Right lobe of liver (tissue), 6 donors: ENCODE measurements around the gene MYO5B. TPM values are rescaled to one million over a fixed set of nuclear protein-coding genes. Genes with fewer than 3 reads are reported as not detected.
A peak's percentile ranks its signal among the peaks of the same experiment; 100 is the strongest.

ENCODE experiments used
- ATAC-seq, 4 donors: fragments of 200-7000 bp; cut with Tn5 transposase; one replicate each; pipeline ENCODE4 v1.9.1; 2020; ENCODE audit warnings: mild to moderate bottlenecking in 4 of 4, moderate library complexity in 4 of 4
- DNase-seq, 3 donors: peaks; one replicate each; pipeline ENCODE4 v3.0.0-alpha.2; 2020
- H3K27ac ChIP-seq, 3 donors: fragments of 200-600 bp; one replicate each; pipeline ENCODE4 v1.8.0; 2022
- H3K27me3 ChIP-seq, 2 donors: fragments of 200-600 bp; one replicate each; pipeline ENCODE4 v1.8.0; 2022
- H3K36me3 ChIP-seq, 4 donors: fragments of 200-600 bp; sonication (generic) in 1 of 4; one replicate each; pipeline versions ENCODE4 v1.5.1 to v1.8.0; 2017 to 2022; ENCODE audit warnings: control low read depth in 1 of 4
- H3K4me1 ChIP-seq, 4 donors: fragments of 200-600 bp; sonication (generic) in 1 of 4; one replicate each; pipeline versions ENCODE4 v1.5.1 to v1.8.0; 2017 to 2022; ENCODE audit warnings: control low read depth in 1 of 4
- H3K4me3 ChIP-seq, 3 donors: fragments of 200-600 bp; one replicate each; pipeline ENCODE4 v1.8.0; 2022
- H3K9me3 ChIP-seq, 4 donors: fragments of 200-600 bp; sonication (generic) in 1 of 4; one replicate each; pipeline versions ENCODE4 v1.5.1 to v1.8.0; 2017 to 2022; ENCODE audit warnings: control low read depth in 1 of 4
- CTCF ChIP-seq, 4 donors: fragments of 200-600 bp in 3 of 4; fragments of 450-650 bp in 1 of 4; IDR thresholded peaks; one replicate each; pipeline versions ENCODE4 v1.5.1 to v1.8.0; 2016 to 2022; ENCODE audit warnings: antibody characterized with exemption in 4 of 4, mild to moderate bottlenecking in 2 of 4
- POLR2A ChIP-seq: fragments of 450-650 bp; IDR thresholded peaks from one replicate; pipeline ENCODE4 v1.6.1; 2017; ENCODE audit warnings: antibody characterized with exemption, mild to moderate bottlenecking
- WGBS: methylation state at CpG from one replicate; pipeline ENCODE4 v1.1.6; 2018; ENCODE audit warnings: low coverage, low lambda C conversion rate; ENCODE audit not compliant: insufficient coverage; ENCODE audit errors: missing lambda C conversion rate; 5-methylcytosine and 5-hydroxymethylcytosine counted together
- intact Hi-C, 2 donors: fragments of 100-400 bp; cut with DNase I; formaldehyde crosslinking; loops; one replicate each; pipeline versions ENCODE4 v1.11.2 to v1.14.1; 2022
- total RNA-seq, 6 experiments: library from RNA; depleted of rRNA in 2 of 6; stranded (reverse); fragments of >200 nt in 2 of 6; fragmentation: NEBNext Ultra II Directional in 3 of 6; extraction: Animal tissue kit (Norgen Biotek cat#: 25700) in 3 of 6; gene quantifications; one replicate each; pipeline versions ENCODE4 v1.1.0 to v1.2.4, GENCODE V29; 2016 to 2023
- donor health status: DM: no; HTN: yes; CAD: no.
- donor health status: DM: no; HTN: no; CAD: no.
- donor health status: DM: no; HTN: no; CAD: no.
- donor health status: DM: no; HTN: yes; CAD: no.
- donor health status: DM: no; HTN: yes; CAD: no.

MYO5B gene
- total RNA-seq, 6 experiments from 2014 or later, result 13.4 to 25.1 (median 16.6) TPM

- DNase-seq (peak in 1 of 3 donors; percentile 31), ATAC-seq (no peak)
- intact Hi-C loops, result loop anchor here in 1 of 2 donors (10.0 kb wide), 1 partner anchor 333 kb away; no protein-coding TSS in a partner anchor
- no peaks in the 10 kb centered on the region for H3K36me3 ChIP-seq
- H3K4me1 ChIP-seq, result peaks cover 0 to 5% (median 0%) of the 10 kb centered on the region in 4 donors
- no peak overlapping the region for H3K27ac ChIP-seq
- TF ChIP-seq POLR2A, result no peak
- no peak for TF ChIP-seq CTCF (IDR thresholded peaks at IDR 0.05)
- H3K9me3 ChIP-seq, result no peaks in the 10 kb centered on the region
- 81% methylated on average over 2 of the region's 4 CpGs for WGBS
- no peaks in the 10 kb centered on the region for H3K27me3 ChIP-seq
- H3K4me3 ChIP-seq, result no peak overlapping the region
Measured at GRCh38 chr18:49848115-49848514, 346.8 kb downstream of the MYO5B start.

GRCh38 chr18:49847524-49847923, 347.4 kb downstream of the MYO5B start:
- DNase-seq (peak in 1 of 3 donors; percentile 35), ATAC-seq (no peak)
- intact Hi-C loops, result loop anchor here in 1 of 2 donors (10.0 kb wide), 1 partner anchor 333 kb away; no protein-coding TSS in a partner anchor
- WGBS, result 93% methylated on average over 2 of the region's 8 CpGs
- no peaks in the 10 kb centered on the region for H3K27me3 ChIP-seq
- no peak overlapping the region for H3K27ac ChIP-seq
- peaks cover 0 to 5% (median 0%) of the 10 kb centered on the region in 4 donors for H3K4me1 ChIP-seq
- no peak overlapping the region for H3K4me3 ChIP-seq
- no peaks in the 10 kb centered on the region for H3K36me3 ChIP-seq
- TF ChIP-seq CTCF (IDR thresholded peaks at IDR 0.05) (no peak), POLR2A (no peak)
- no peaks in the 10 kb centered on the region for H3K9me3 ChIP-seq

- Histone ChIP-seq H3K27me3 (no peaks in the 10 kb centered on the region), H3K4me3 (no peak overlapping the region), H3K9me3 (no peaks in the 10 kb centered on the region), H3K27ac (no peak overlapping the region), H3K4me1 (peaks cover 0 to 5% (median 0%) of the 10 kb centered on the region in 4 donors), H3K36me3 (no peaks in the 10 kb centered on the region)
- WGBS, result 76% methylated on average over 5 of the region's 10 CpGs
- ATAC-seq, result no peak
- TF ChIP-seq CTCF (IDR thresholded peaks at IDR 0.05), result no peak
- no peak for TF ChIP-seq POLR2A
- intact Hi-C loops, result loop anchor here in 1 of 2 donors (10.0 kb wide), 1 partner anchor 332 kb away; no protein-coding TSS in a partner anchor
- DNase-seq, result peak in 1 of 3 donors; percentile 35
Measured at GRCh38 chr18:49846718-49847470, 348.1 kb downstream of the MYO5B start.

- WGBS, result 48% methylated on average over 4 of the region's 5 CpGs
- peak in 1 of 3 donors; percentile 46 for DNase-seq
- Histone ChIP-seq H3K27me3 (no peaks in the 10 kb centered on the region), H3K36me3 (no peaks in the 10 kb centered on the region), H3K27ac (no peak overlapping the region), H3K4me1 (peaks cover 0 to 5% (median 0%) of the 10 kb centered on the region in 4 donors), H3K4me3 (no peak overlapping the region), H3K9me3 (no peaks in the 10 kb centered on the region)
- intact Hi-C loops, result loop anchor here in 1 of 2 donors (10.0 kb wide), 1 partner anchor 332 kb away; no protein-coding TSS in a partner anchor
- ATAC-seq, result peak in 2 of 4 donors; percentile 13 to 18
- TF ChIP-seq CTCF (IDR thresholded peaks at IDR 0.05), result no peak
- no peak for TF ChIP-seq POLR2A
Measured at GRCh38 chr18:49846361-49846662, 348.6 kb downstream of the MYO5B start.
